Forelimb muscle (tissue), 1 donor: Measurements from ENCODE around the gene ARRDC3. TPM values are rescaled to one million over a fixed set of nuclear protein-coding genes. Genes with fewer than 3 reads are reported as not detected.
"Not testable (repeated sequence)": the region's sequence is repeated elsewhere in the genome, so short reads cannot be mapped to it uniquely, and the experiment has no call there.

Source experiments
- DNase-seq: peaks from one replicate; pipeline ENCODE4 v3.0.0-alpha.2; 2013; ENCODE audit warnings: low read depth
- polyA plus RNA-seq: library from polyadenylated mRNA; unstranded; fragments of 120-200 nt; gene quantifications from one replicate; pipeline ENCODE4 v1.2.1, GENCODE V29; 2013; ENCODE audit not compliant: insufficient read length

Gene ARRDC3, protein sequence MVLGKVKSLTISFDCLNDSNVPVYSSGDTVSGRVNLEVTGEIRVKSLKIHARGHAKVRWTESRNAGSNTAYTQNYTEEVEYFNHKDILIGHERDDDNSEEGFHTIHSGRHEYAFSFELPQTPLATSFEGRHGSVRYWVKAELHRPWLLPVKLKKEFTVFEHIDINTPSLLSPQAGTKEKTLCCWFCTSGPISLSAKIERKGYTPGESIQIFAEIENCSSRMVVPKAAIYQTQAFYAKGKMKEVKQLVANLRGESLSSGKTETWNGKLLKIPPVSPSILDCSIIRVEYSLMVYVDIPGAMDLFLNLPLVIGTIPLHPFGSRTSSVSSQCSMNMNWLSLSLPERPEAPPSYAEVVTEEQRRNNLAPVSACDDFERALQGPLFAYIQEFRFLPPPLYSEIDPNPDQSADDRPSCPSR
- polyA plus RNA-seq: 42.7 TPM

DNA sequence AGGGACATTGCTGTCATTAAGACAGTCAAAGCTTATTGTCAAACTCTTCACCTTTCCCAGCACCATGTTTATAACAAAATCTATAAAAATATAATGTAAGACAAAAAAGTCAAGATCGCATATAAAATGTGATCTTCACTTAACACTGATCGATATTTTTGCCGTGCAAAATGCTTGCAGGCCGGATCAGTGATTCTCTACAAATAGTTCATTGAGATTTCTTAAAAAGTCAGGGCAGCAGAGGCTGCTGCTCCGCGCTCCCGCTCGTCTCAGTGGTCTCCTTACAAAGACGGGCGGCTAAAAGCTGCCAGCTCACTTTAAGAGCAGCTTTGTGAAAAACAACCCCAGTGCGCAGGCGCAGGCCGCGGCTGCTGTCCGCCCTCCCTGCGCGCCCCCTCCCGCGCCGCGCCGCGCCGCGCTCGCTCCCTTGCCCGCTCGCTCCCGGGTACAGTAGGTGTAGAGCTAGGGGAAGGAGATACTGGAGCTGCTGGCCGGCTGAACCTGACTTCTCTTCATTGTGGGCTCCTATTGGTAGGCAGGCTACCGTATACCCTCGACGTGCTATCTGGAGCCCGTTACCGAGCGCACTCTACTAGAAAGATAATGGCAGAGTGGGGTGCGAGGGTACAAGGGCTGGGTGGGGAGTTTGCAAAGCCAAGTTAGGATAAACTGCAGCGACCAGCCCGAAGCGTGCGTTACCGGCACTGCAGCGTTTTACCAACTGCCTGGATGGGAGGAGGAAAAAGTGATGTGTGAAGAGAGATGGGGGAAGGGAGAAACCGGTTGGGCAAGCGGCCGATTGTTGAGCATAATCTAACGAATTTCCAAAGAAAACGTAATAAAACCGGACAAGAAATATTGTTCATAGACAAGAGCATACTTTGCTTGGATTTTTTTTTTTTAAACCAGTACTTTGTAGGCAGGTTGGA is at the start of gene ARRDC3:
Gene ARRDC3, minus strand, starts transcription at position 291 of the 929 bp plus-strand sequence. Its CDS starts 225 bp downstream, at position 66.
- peak; percentile 93 for DNase-seq

DNA sequence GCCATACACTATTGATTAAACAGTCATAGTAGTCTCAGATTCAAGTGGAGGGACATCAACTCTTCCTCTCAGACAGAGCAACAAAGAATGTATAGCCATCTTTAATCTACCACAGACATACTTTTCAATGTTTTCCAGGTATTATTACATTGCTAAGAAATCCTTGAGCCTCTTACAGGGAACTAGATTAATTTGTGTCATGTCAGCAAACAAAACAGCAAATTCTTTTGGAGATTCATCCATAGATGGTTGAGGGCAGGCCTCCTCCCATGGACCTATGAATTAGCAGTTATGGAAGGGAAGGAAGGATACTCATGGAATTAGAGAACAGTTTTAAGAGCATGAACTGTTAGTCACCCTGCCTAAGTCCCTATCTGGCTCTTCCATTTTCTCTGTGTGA is 47.8 kb upstream of the ARRDC3 start:
- DNase-seq: no peak

DNA sequence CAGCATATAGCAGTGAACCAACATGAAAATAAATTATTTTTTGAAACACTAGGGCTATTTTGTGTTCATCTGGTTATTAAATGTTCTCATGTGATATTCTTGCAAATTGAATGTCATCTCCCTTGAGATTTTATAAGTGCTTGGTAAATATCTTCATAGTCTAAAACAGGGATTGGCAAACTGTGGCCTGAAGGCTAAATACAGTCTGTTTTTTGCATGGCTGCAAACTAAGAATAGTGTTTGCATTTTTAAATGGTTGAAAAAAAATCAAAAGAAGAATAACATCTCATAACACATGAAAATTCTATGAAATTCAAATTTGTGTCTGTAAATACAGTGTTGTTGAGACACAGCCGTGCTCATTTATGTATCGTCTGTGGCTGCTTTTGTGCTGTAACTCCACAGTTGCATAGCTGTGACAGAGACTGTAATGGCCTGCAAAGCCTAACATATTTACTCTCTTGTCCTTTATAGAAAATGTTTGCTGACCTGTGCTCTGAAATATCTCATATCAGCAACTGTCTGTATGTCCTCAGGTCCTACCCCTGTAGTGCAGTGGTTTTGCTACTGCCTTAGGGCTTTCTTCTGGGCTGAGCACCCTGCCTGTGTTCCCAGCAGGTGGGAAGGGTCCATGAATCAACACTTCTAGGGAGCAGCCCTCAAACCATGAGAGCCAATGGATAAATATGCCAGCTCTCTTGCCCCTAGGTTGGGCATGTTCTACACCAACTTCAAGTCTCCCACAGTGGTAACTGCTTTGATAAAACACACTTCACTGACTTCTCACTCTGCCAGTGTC is 41.7 kb upstream of the ARRDC3 start:
- no peak for DNase-seq

DNA sequence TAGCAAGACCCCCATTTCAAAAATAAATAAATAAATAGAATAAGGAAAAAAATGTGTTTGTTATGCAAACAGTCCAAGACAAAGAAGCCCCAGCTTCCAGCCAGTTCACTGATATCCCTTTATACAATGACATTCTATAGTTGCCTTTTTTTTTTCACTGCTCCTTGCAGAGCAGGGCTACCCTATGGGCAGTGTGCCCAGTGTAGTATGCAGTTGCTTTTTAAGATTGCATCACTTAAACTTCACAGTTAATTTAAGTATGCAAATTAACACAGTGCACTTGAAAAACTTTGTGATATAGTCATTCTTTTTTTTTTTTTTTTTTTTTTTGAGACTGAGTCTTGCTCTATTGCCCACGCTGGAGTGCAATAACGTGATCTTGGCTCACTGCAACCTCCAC is 40.8 kb upstream of the ARRDC3 start:
- DNase-seq: no peak

DNA sequence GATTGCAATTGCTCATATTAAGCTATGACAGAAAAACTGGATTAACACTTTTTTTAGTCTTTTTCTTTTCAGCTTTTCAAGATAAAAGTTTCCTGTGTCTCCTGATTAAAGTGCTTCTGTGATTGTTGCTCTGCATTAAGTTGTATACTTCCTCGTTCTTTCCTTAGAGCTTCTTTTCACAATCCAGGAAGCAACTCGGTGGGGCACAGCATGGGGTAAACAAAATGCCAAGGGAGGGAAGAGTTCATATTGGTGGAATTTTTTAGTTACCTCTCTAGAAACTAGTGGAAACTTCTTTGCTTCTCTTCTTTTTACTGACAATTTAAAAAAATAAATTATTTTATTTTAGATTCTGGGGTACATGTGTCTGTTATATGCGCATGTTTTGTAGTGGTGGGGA is 37.8 kb upstream of the ARRDC3 start:
- no peak for DNase-seq

DNA sequence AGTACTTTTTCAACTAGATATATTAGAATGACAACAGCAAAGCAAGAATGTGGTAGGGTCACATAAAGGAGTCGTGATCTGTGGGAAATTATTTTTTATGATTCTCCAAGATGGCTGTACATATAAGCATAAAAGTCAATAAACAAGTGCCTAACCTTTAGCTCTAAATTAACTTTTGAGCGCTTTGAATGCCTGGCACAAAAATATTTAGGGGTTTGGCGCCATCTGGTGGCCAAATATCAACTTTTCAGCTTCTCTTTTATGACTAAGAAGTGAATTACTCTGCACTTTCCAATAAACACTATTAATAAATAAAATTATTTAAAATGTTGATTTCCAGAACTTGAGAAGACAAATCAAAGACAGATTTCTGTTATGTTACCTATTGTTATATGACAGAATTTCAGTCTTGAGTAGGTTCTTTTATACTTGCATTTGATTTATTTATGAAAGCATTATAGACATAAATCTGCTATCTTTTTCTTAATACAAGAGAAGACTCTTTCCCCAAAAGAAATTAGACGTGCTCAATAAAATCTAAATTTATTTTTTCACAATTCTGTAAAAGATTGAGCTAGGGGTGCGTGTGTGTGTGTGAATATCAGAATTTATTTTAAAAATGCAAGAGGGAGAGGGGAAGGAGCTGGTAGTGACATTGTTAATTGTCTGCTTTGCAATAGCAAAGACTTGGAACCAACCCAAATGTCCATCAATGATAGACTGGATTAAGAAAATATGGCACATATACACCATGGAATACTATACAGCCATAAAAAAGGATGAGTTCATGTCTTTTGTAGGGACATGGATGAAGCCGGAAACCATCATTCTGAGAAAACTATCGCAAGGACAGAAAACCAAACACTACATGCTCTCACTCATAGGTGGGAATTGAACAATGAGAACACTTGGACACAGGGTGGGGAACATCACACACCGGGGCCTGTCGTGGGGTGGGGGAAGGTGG is 36.7 kb upstream of the ARRDC3 start:
- peak; percentile 35 for DNase-seq

DNA sequence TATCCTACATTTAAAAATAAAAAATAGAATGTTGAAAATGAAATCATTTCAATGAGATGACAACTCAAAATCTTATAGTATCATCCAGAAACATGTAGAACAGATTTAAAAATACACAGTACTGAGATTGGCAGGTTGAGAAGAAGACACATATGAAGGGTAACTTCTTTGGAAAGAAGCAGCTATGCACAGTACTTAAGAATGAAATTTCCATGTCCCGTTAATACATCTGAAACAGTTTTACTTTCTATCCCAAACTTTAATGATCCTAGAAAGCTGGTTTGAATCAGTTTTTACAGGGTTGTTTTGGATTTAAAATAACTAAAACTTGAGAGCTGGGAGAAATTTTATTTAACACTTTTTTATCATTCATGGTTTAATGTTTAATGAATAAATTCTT is 36.0 kb upstream of the ARRDC3 start:
- no peak for DNase-seq

DNA sequence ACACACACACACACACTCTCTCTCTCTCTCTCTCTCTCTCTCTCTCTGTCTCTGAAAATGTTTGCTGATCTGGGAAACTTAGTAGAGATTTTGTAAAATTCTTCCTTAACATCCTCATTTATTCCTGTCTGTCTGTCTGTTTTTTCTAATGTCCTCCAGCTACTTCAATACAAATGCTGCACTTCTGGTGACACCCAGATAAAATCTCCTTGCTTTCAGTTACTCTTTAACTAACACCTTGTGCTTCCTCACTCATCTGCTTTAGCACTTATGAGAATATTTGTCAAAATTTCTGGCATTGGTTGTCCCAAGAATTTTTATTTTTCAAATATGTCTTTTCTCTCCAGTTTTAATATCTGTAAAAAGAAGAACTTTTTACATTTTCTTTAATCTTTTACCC is 35.0 kb upstream of the ARRDC3 start:
- no peak for DNase-seq

DNA sequence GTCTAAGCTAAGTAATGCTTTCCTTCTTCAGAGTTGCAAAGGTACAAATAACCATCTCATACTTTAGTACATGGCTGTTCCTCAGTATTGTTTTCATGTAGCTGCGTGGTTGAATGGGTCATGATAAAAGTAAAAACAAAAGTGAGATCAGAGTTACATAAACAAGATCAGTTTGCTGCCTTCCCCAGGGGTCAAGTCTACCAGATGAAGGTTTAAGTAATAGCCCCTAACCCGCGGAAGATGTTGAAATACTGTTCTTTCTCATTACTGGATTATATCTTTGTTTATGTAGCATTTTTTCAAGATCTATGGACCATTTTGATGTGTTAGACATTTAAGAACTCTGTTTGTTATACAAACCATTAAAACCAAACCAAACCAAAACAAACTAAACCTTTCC is 34.1 kb upstream of the ARRDC3 start:
- DNase-seq: no peak

DNA sequence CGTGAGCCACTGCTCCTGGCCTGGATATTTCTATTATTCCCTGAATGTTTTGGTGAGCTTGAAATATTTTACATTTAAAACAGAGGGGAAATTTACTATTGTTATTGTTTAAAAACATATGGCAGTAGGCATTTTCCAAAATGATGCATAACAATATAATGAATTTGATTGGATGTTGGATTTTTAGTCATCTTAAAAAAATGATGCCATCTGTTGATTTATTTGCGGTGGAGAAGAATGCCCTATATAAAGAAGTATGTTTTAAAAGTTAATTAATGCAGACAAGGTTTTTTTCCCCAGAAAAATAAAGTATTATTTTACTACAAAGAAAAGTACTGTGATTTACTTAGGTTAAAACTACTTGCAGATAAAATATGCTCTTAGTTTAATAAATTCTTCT is 33.4 kb upstream of the ARRDC3 start:
- no peak for DNase-seq

DNA sequence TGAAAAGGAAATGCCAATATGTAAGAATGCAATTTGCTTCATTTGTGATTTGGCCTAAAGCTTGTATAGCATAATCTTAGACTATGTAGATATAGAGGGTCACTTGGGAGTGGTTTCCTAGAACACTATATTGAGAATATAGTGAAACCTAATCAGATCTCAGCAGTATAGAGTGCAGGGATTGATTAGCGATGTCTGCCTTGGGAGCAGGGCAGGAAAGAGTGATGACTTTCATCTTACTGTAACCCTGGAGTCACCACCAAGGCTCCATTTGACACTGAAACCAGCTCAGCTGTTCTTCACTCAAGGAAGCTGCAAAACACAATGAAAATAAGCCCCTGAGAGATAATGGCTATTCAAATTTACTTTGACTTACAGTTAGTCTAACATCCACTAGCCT is 26.2 kb upstream of the ARRDC3 start:
- DNase-seq: no peak

DNA sequence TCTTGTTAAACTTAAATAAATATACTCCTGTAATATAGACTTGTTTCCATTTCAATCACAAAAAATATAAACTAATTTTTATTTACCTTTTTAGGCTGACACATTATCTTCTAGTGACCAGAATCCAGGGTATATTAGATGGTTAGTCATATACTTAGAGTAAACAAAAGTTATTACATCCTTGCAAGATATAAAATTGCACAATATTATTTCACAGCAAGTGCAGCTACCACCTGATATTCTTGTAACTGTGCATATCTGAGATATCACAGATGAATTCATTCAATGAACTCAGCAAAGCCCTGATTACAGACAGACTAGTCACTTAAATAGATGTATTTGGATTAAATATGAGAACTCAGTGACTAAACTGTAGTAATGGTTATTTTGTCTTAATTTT is 25.6 kb upstream of the ARRDC3 start:
- no peak for DNase-seq

DNA sequence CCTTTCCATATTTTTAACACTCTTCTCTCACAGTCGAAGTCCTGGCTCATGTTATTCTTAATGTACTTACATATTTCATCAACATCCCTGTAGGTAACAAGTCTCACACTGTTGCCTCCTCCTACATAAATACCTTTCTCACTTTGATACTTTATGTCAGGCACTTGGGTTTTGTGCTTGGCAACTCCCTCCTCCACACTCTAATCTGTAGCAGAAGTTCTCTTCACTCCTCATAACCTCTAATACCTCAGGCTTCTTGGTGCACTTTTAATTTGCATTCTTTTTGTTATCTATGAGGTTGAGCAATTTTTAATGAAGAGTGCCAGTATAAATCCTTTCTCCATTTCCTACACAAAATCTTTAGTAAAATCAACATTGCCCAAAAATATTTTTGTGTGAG is 24.1 kb upstream of the ARRDC3 start:
- DNase-seq: no peak

DNA sequence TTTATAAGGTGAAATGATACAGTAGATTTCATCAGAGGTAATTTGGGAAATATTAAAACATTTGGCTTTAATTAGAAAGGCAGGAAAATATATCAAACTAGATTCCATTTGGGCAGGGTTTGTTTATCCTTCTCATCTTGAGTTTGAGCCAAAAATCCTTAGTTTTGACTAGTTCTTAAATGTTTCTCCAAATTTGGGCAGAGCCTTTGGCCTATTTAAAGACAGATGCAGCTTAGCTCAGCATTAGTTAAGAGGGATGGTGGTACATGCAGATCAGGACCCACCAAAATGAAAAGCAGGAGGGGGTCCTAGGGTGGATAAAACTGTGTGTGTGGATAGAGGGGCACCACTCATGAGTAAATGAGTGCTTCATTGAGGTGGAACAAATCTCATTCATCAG is 20.3 kb upstream of the ARRDC3 start:
- no peak for DNase-seq

DNA sequence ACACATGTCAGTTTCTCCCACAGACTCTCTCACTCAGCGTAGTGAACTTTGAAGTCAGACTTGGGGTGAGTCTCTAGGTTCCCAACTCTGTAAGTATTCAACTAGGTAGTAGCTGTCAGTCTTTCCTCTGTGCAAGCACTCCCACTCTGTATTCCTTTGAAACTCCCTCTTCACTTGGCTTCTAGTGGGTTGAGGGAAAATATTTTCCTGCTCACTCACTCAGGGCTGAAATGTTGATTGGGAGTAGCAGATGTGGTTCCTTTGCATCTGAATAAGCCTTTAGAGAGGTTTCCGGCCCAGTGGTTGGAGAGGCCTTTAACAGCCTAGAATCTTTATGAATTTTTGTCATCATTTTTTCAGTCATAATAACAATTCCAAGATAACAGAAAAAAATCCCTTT is 18.1 kb upstream of the ARRDC3 start:
- DNase-seq: no peak

DNA sequence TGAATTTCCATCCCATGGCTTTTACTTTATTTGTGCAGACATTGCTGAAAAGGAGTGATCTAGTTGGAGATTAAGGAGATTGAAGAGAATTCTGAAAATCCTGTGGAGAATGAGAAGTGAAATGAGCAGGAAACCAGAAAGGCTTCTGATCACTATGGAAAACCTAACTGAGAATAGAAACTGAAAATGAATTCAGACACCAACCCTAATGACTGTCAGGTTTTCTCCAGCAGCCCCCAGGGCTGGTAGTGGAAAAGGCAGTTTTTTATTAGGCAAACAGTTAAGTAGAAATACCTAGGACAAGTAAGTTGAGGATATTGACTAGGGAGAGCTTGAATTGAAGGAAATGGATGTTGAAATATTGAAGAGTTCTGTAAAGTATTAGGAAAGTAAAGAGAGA is 14.7 kb upstream of the ARRDC3 start:
- no peak for DNase-seq

DNA sequence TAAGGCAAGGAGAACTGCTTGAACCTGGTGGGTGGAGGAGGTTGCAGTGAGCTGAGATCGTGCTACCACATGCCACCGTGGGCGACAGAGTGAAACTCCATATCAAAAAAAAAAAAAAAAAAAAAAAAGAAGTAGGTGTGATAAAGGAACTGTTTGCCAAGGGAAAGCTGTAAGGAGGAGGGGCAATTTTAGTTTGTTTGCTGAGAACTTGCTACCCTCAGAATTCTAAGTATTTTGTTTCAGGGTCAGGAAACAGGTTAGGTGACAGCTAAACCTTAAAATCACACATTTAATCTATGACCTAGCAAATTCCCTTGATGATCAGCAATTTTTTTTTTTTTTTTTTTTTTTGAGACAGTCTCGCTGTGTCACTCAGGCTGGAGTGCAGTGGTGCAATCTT is 7.2 kb upstream of the ARRDC3 start:
- DNase-seq: no peak

DNA sequence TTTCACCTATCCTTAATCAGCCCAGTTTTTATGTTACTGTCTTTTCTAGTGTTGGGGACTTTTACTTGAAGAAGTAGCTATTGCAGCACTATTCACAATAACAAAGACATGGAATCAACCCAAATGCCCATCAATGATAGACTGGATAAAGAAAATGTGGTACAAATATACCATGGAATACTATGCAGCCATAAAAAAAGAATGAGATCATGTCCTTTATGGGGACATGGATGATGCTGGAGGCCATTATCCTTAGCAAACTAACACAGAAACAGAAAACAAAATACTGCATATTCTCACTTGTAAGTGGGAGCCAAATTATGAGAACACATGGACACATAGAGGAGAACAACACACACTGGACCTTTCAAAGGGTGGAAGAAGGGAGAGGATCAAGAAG is 6.4 kb upstream of the ARRDC3 start:
- DNase-seq: not testable (repeated sequence)

DNA sequence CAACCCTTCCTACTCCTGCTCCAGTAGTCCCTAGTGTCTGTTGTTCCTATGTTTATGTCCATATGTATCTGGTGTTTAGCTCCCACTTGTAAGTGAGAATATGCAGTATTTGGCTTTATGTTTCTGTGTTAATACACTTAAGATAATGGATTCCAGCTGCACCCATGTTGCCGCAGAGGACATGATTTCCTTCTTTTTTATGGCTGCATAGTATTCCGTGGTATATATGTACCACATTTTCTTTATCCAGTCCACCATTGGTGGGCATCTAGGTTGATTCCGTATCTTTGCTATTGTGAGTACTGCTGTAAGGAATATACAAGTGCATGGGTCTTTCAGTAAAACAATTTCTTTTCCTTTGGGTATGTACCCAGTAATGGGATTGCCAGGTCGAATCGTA is 5.2 kb upstream of the ARRDC3 start:
- no peak for DNase-seq

DNA sequence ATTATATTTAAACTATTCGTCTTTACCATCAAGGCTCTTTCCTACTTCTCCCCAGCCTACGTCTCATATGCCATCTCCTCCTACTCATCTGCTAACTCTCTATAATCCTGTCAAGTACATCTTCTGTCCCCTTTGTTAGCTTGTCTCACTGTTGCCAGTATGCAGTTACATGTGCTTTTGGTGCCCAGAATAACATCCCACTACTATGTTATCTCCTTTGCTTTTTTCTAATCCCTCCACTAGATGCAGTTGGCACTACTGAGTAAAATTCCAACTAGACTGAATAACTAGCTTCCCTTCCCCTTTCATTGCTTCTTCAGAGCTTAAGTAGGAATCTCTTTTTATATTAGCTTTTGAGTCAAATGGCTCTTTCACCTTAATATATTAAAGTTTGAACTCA is 3.0 kb upstream of the ARRDC3 start:
- DNase-seq: no peak

DNA sequence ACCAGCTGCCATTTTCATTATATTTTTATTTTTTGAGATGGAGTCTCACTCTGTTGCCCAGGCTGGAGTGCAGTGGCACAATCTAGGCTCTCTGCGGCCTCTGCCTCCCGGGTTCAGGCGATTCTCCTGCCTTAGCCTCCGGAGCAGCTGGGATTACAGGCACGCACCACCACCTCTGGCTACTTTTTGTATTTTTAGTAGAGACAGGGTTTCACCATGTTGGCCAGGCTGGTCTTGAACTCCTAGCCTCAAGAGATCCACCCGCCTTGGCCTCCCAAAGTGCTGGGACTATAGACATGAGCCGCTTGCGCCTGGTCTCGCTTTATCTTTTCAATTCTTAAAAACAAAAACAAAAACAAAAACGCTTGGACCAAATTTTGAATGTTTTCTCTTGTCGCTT is 2.5 kb upstream of the ARRDC3 start:
- not testable (repeated sequence) for DNase-seq
